ENCODE data around the gene KRTAP5-10.

DNA sequence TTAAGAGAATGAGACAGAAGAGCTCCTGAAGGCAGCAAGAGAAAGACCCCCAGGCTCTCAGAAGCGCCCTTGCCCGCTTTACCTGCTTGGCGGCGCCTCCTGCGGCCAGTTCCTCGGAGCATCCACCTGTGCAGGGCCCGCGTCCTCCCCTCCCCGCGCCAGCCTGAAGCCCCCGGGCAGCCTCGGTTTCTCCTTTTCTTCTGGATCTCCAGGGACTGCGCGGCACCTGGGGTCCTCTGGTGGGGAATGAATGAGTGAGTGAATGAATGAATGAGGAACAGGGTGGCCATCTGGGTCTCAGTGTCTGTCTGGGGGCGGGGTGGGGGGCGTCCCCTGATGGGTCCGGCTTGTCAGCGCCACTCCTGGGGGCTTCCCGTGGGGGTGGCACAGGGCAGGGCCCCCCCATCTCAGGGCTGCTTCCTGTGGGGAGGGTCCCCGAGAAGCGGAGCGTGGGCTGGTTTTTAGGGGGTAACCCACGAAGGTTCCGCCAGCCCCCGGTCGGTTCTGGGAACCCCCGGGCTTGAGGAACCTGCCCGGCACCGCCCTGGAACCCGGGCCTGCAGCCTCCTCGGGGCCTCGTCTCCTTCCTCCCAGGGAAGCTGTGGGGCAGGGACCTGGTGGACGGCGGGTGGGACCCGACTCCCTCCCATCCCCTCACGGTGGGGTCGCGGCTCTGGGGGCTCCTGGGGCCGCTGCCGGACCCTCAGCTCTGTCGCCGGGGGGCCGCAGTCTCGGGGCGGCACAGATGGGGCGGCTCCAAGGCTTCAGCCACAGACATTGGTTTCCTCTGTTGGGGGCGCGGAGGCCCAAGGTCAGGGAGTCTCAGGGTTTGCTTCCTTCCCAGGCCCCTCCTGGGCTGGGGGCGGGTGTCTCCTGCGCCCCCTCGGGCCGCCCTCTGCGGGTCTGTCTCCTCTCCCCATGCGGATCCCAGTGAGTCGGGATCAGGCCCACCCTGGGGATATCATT is 46.6 kb upstream of the KRTAP5-10 start:
- TF ChIP-seq, protein P1, sequence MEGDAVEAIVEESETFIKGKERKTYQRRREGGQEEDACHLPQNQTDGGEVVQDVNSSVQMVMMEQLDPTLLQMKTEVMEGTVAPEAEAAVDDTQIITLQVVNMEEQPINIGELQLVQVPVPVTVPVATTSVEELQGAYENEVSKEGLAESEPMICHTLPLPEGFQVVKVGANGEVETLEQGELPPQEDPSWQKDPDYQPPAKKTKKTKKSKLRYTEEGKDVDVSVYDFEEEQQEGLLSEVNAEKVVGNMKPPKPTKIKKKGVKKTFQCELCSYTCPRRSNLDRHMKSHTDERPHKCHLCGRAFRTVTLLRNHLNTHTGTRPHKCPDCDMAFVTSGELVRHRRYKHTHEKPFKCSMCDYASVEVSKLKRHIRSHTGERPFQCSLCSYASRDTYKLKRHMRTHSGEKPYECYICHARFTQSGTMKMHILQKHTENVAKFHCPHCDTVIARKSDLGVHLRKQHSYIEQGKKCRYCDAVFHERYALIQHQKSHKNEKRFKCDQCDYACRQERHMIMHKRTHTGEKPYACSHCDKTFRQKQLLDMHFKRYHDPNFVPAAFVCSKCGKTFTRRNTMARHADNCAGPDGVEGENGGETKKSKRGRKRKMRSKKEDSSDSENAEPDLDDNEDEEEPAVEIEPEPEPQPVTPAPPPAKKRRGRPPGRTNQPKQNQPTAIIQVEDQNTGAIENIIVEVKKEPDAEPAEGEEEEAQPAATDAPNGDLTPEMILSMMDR (IDR thresholded peaks at IDR 0.05), result no peak
- no peak for TF ChIP-seq EZH2phosphoT487 (IDR thresholded peaks at IDR 0.05)
